PC-3 (cell line): ENCODE data around the gene PLIN4. TPM values are rescaled to one million over a fixed set of nuclear protein-coding genes. Genes with fewer than 3 reads are reported as not detected.
A peak's percentile ranks its signal among the peaks of the same experiment; 100 is the strongest.

Experiments
- ATAC-seq: fragments of 200-7000 bp; cut with Tn5 transposase; 2 replicates; pipeline ENCODE4 v1.9.1; 2020; ENCODE audit warnings: mild to moderate bottlenecking, moderate library complexity
- BruUV-seq: library from RNA; stranded (reverse); fragments of 400-500 nt; replicated peaks from 2 replicates; lab custom pipeline; 2021; lab: Mats Ljungman, UMichigan
- CTCF ChIA-PET: fragments of 300-600 bp; sonication (Branson Sonifier 250); formaldehyde crosslinking; loops from one replicate; lab custom pipeline; 2022; ENCODE audit warnings: antibody characterized with exemption; lab: Charles Lee
- POLR2A ChIA-PET: fragments of 300-600 bp; sonication (Branson Sonifier 250); formaldehyde crosslinking; loops from one replicate; lab custom pipeline; 2022; ENCODE audit warnings: antibody characterized with exemption; ENCODE audit not compliant: unreplicated experiment; lab: Charles Lee
- DNase-seq: peaks from one replicate; pipeline ENCODE4 v3.0.0-alpha.2; 2015
- H2AFZ ChIP-seq: fragments of 300-600 bp; sonication (generic); 2 replicates; pipeline ENCODE4 v1.6.0; 2016; ENCODE audit warnings: antibody characterized with exemption, low read length
- H3F3A ChIP-seq: fragments of 300-600 bp; sonication (generic); one replicate; pipeline ENCODE4 v1.6.0; 2017; ENCODE audit warnings: antibody characterized with exemption, low read length, control low read depth, mild to moderate bottlenecking; ENCODE audit not compliant: unreplicated experiment
- H3K27ac ChIP-seq: fragments of 300-600 bp; sonication (generic); 2 replicates; pipeline ENCODE4 v1.5.1; 2016; ENCODE audit warnings: mild to moderate bottlenecking, low read length
- H3K27me3 ChIP-seq: fragments of 300-600 bp; sonication (generic); 2 replicates; pipeline ENCODE4 v1.6.1; 2016; ENCODE audit warnings: low read length, mixed read lengths
- H3K36me3 ChIP-seq: fragments of 300-600 bp; sonication (generic); 2 replicates; pipeline ENCODE4 v1.6.1; 2016; ENCODE audit warnings: low read depth, mixed run types, low read length, mixed read lengths
- H3K4me1 ChIP-seq: fragments of 300-600 bp; sonication (generic); 2 replicates; pipeline ENCODE4 v1.5.1; 2016; ENCODE audit warnings: low read length; ENCODE audit not compliant: insufficient read depth
- H3K4me2 ChIP-seq: fragments of 300-600 bp; sonication (generic); 2 replicates; pipeline ENCODE4 v1.6.0; 2016; ENCODE audit warnings: low read length
- H3K4me3 ChIP-seq: fragments of 300-600 bp; sonication (generic); 2 replicates; pipeline ENCODE4 v1.5.1; 2016; ENCODE audit warnings: mild to moderate bottlenecking, low read length, mixed read lengths
- H3K79me2 ChIP-seq: fragments of 300-600 bp; sonication (generic); 2 replicates; pipeline ENCODE4 v1.6.1; 2017; ENCODE audit warnings: low read length, mixed read lengths
- H3K9ac ChIP-seq: fragments of 300-600 bp; sonication (generic); 2 replicates; pipeline ENCODE4 v1.6.0; 2016; ENCODE audit warnings: mild to moderate bottlenecking, low read length
- H3K9me2 ChIP-seq: fragments of 300-600 bp; sonication (generic); replicated peaks from 2 replicates; pipeline ENCODE4 v1.6.1; 2016; ENCODE audit warnings: mixed run types, low read length, mixed read lengths
- H3K9me3 ChIP-seq: fragments of 300-600 bp; sonication (generic); 2 replicates; pipeline ENCODE4 v1.6.1; 2016; ENCODE audit warnings: low read length, mixed read lengths
- H4K20me1 ChIP-seq: fragments of 300-600 bp; sonication (generic); 2 replicates; pipeline ENCODE4 v1.6.1; 2016; ENCODE audit warnings: low read length, mixed read lengths
- CTCF ChIP-seq: fragments of 300-600 bp; sonication (generic); conservative IDR thresholded peaks from 2 replicates; pipeline ENCODE4 v1.5.1; 2017; ENCODE audit warnings: antibody characterized with exemption, low read depth, mild to moderate bottlenecking, low read length
- EZH2 ChIP-seq: fragments of 300-600 bp; sonication (generic); IDR thresholded peaks from one replicate; pipeline ENCODE4 v1.6.1; 2017; ENCODE audit warnings: antibody characterized with exemption, mild to moderate bottlenecking, low read length; ENCODE audit not compliant: unreplicated experiment
- EZH2phosphoT487 ChIP-seq: fragments of 300-600 bp; sonication (generic); IDR thresholded peaks from 2 replicates; pipeline ENCODE4 v1.6.1; 2018; ENCODE audit warnings: mild to moderate bottlenecking, antibody characterized with exemption, low read length, borderline replicate concordance
- intact Hi-C: fragments of 100-400 bp; cut with micrococcal nuclease; formaldehyde crosslinking; loops from 2 replicates; pipeline ENCODE4 v1.9.0; 2023
- total RNA-seq: library from RNA; depleted of rRNA; stranded (reverse); fragments of >200 nt; gene quantifications from 2 replicates; pipeline ENCODE4 v1.2.3, GENCODE V29; 2014

Gene PLIN4
- total RNA-seq, 1 experiment from 2014 or later = 9.1 TPM

- POLR2A ChIA-PET = no interaction called here
- H3F3A ChIP-seq = no peaks in the 10 kb centered on the region
- H3K79me2 ChIP-seq = no peaks in the 10 kb centered on the region
- CTCF ChIA-PET = no interaction called here
- ATAC-seq (peak; percentile 25), DNase-seq (peak; percentile 59)
- TF ChIP-seq EZH2 = no peak
- TF ChIP-seq CTCF = peak; percentile 66
- no peaks in the 10 kb centered on the region for H3K9me3 ChIP-seq
- H3K9ac ChIP-seq = no peak overlapping the region
- no peaks in the 10 kb centered on the region for H3K36me3 ChIP-seq
- H2AFZ ChIP-seq = no peak overlapping the region
- H3K4me2 ChIP-seq = no peak overlapping the region
- no peak overlapping the region for H3K4me3 ChIP-seq
- no TSS peak for BruUV-seq
- no peak overlapping the region for H3K27ac ChIP-seq
- H3K27me3 ChIP-seq = no peaks in the 10 kb centered on the region
- 0 out of 2 replicates have a peak, but pooled peaks cover 5% of the 10 kb centered on the region for H3K4me1 ChIP-seq
- intact Hi-C loops = no loop called here
- H4K20me1 ChIP-seq = no peaks in the 10 kb centered on the region
- no peaks in the 10 kb centered on the region for H3K9me2 ChIP-seq
These were observed 39.1 kb upstream of the PLIN4 start for GRCh38 chr19:4557144-4557970.

- peak; percentile 84 for DNase-seq
- ChIA-PET POLR2A (no interaction called here), CTCF (no interaction called here)
- Histone ChIP-seq H3K4me1 (0 out of 2 replicates have a peak, but pooled peaks cover 5% of the 10 kb centered on the region), H3K4me3 (peak overlapping the region; percentile 32; the same call in 1 of the 2 replicates), H3K79me2 (no peaks in the 10 kb centered on the region), H3K9me2 (no peaks in the 10 kb centered on the region), H3K27me3 (no peaks in the 10 kb centered on the region), H2AFZ (peak overlapping the region; percentile 67; the same call in 1 of the 2 replicates), H3F3A (no peaks in the 10 kb centered on the region), H3K4me2 (peak overlapping the region; percentile 58; the same call in 1 of the 2 replicates), H3K27ac (no peak overlapping the region), H3K9ac (no peak overlapping the region), H3K36me3 (no peaks in the 10 kb centered on the region), H4K20me1 (no peaks in the 10 kb centered on the region), H3K9me3 (no peaks in the 10 kb centered on the region)
- ATAC-seq = peak; percentile 78
- TF ChIP-seq EZH2 (no peak), EZH2phosphoT487 (no peak), CTCF (no peak)
- BruUV-seq = no TSS peak
- intact Hi-C loops = no loop called here
These were observed 38.4 kb upstream of the PLIN4 start for GRCh38 chr19:4556597-4557127.
